Astrocyte (in vitro differentiated cells and primary cell): Measurements from ENCODE around the gene CCDC51. TPM values are rescaled to one million over a fixed set of nuclear protein-coding genes. Genes with fewer than 3 reads are reported as not detected.

Experiments
- DNase-seq: peaks from one replicate; pipeline ENCODE4 v3.0.0-alpha.2; 2010; ENCODE audit warnings: low read depth
- FAIRE-seq: peaks from 2 replicates; lab custom pipeline; 2011; peaks lifted over from hg19 to GRCh38; lab: Jason Lieb, UNC
- H2AFZ ChIP-seq: 2 replicates; pipeline ENCODE4 v1.6.0; 2012; ENCODE audit warnings: low read depth, low read length, inconsistent platforms
- H3K27ac ChIP-seq: 2 replicates; pipeline ENCODE4 v1.5.1; 2011; ENCODE audit warnings: low read depth, low read length, inconsistent platforms
- H3K27me3 ChIP-seq: 2 replicates; pipeline ENCODE4 v1.6.0; 2011; ENCODE audit warnings: low read length, inconsistent platforms; ENCODE audit not compliant: insufficient read depth
- H3K36me3 ChIP-seq: 2 replicates; pipeline ENCODE4 v1.5.1; 2011; ENCODE audit warnings: low read length, inconsistent platforms; ENCODE audit not compliant: insufficient read depth
- H3K4me1 ChIP-seq: 2 replicates; pipeline ENCODE4 v1.5.1; 2011; ENCODE audit warnings: low read length, inconsistent platforms; ENCODE audit not compliant: insufficient read depth
- H3K4me2 ChIP-seq: 2 replicates; pipeline ENCODE4 v1.6.0; 2012; ENCODE audit warnings: low read length, inconsistent platforms
- H3K4me3 ChIP-seq: 2 replicates; pipeline ENCODE4 v1.5.1; 2011; ENCODE audit warnings: low read depth, mild to moderate bottlenecking, low read length, inconsistent platforms; ENCODE audit not compliant: insufficient read depth
- H3K79me2 ChIP-seq: 2 replicates; pipeline ENCODE4 v1.6.0; 2012; ENCODE audit warnings: mild to moderate bottlenecking, low read length, inconsistent platforms; ENCODE audit not compliant: insufficient read depth
- H3K9ac ChIP-seq: 2 replicates; pipeline ENCODE4 v1.6.0; 2012; ENCODE audit warnings: mild to moderate bottlenecking, low read length, inconsistent platforms
- H3K9me3 ChIP-seq: 2 replicates; pipeline ENCODE4 v1.5.1; 2012; ENCODE audit warnings: low read depth, mild to moderate bottlenecking, low read length, inconsistent platforms; ENCODE audit not compliant: insufficient read depth
- H4K20me1 ChIP-seq: 2 replicates; pipeline ENCODE4 v1.6.0; 2012; ENCODE audit warnings: low read length, inconsistent platforms; ENCODE audit not compliant: insufficient read depth
- H3K27ac Mint-ChIP-seq: one replicate; pipeline ENCODE4 v1.8.0; 2021; ENCODE audit warnings: mild to moderate bottlenecking, mixed read lengths; ENCODE audit not compliant: unreplicated experiment
- H3K27me3 Mint-ChIP-seq: one replicate; pipeline ENCODE4 v1.8.0; 2021; ENCODE audit warnings: low read depth, mixed read lengths; ENCODE audit not compliant: unreplicated experiment
- H3K36me3 Mint-ChIP-seq: one replicate; pipeline ENCODE4 v1.8.0; 2021; ENCODE audit warnings: low read depth, mixed read lengths; ENCODE audit not compliant: unreplicated experiment
- H3K4me1 Mint-ChIP-seq: one replicate; pipeline ENCODE4 v1.8.0; 2021; ENCODE audit warnings: low read depth, mixed read lengths; ENCODE audit not compliant: unreplicated experiment
- H3K4me3 Mint-ChIP-seq: one replicate; pipeline ENCODE4 v1.8.0; 2021; ENCODE audit warnings: mild to moderate bottlenecking, moderate library complexity, mixed read lengths; ENCODE audit not compliant: unreplicated experiment
- H3K9me3 Mint-ChIP-seq: one replicate; pipeline ENCODE4 v1.8.0; 2021; ENCODE audit warnings: mild to moderate bottlenecking, mixed read lengths; ENCODE audit not compliant: unreplicated experiment
- total RNA-seq: library from RNA; stranded (reverse); gene quantifications from 2 replicates; pipeline ENCODE4 v1.2.1, GENCODE V29; 2021
- TF ChIP-seq, protein P1 (sequence below): IDR thresholded peaks from 2 replicates; pipeline ENCODE4 v1.5.1; 2011; ENCODE audit warnings: low read depth, mild to moderate bottlenecking, inconsistent platforms, low read length, moderate library complexity; ENCODE audit not compliant: insufficient read depth

Gene CCDC51
- total RNA-seq, 1 donor from 2014 or later, result 16.5 TPM

DNA sequence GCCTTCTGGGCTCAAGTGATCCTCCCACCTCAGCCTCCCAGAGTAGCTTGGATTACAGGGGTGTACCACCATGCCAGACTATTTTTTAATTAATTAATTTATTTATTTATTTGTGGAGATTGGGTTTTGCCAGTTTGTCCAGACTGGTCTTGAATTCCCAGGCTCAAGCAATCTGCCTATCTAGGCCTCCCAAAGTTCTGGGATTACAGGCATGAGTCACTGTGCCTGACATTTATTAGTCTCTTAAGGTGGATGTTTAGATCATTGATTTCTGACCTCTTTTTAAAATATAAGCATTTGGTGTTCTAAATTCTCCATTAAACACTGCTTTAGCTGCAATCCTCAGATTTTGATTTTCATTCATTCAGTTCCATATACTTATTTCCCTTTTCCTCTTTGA is 52.3 kb downstream of the CCDC51 start:
- Histone ChIP-seq H3K9ac (no peak overlapping the region), H3K36me3 (no peaks in the 10 kb centered on the region), H3K9me3 (no peaks in the 10 kb centered on the region), H2AFZ (no peak overlapping the region), H3K27ac (no peak overlapping the region), H3K4me1 (no peaks in the 10 kb centered on the region), H4K20me1 (no peaks in the 10 kb centered on the region), H3K4me3 (no peak overlapping the region), H3K79me2 (no peaks in the 10 kb centered on the region), H3K4me2 (no peak overlapping the region), H3K27me3 (peaks cover 14% of the 10 kb centered on the region)
- Mint-ChIP-seq H3K27me3 (peaks cover 3% of the 10 kb centered on the region), H3K4me3 (no peak overlapping the region), H3K4me1 (no peaks in the 10 kb centered on the region), H3K9me3 (peaks cover 2% of the 10 kb centered on the region), H3K36me3 (no peaks in the 10 kb centered on the region), H3K27ac (no peak overlapping the region)
- TF ChIP-seq, protein P1, sequence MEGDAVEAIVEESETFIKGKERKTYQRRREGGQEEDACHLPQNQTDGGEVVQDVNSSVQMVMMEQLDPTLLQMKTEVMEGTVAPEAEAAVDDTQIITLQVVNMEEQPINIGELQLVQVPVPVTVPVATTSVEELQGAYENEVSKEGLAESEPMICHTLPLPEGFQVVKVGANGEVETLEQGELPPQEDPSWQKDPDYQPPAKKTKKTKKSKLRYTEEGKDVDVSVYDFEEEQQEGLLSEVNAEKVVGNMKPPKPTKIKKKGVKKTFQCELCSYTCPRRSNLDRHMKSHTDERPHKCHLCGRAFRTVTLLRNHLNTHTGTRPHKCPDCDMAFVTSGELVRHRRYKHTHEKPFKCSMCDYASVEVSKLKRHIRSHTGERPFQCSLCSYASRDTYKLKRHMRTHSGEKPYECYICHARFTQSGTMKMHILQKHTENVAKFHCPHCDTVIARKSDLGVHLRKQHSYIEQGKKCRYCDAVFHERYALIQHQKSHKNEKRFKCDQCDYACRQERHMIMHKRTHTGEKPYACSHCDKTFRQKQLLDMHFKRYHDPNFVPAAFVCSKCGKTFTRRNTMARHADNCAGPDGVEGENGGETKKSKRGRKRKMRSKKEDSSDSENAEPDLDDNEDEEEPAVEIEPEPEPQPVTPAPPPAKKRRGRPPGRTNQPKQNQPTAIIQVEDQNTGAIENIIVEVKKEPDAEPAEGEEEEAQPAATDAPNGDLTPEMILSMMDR, result no peak
- DNase-seq (no peak), FAIRE-seq (peak; percentile 29)

Other genes with a start within 250 kb of the CCDC51 start
- not detected in 2 replicates for gene CAMP, start 216.6 kb downstream of the CCDC51 start, total RNA-seq
- gene ZNF589, start 199.0 kb downstream of the CCDC51 start, total RNA-seq, result 9.1 and 9.9 TPM in 2 replicates
- 23.3 and 25.0 TPM in 2 replicates for gene NME6, start 138.8 kb downstream of the CCDC51 start, total RNA-seq
- gene SPINK8, start 106.5 kb downstream of the CCDC51 start, total RNA-seq, result not detected in 2 replicates
- gene FBXW12, start 67.9 kb downstream of the CCDC51 start, total RNA-seq, result not detected in 2 replicates
- 42.0 and 59.2 TPM in 2 replicates for gene PLXNB1, start 10.0 kb downstream of the CCDC51 start, total RNA-seq
- gene TMA7, start 138 bp upstream of the CCDC51 start, total RNA-seq, result 252 and 272 TPM in 2 replicates
- 6.2 and 6.6 TPM in 2 replicates for gene ATRIP, start 6.6 kb upstream of the CCDC51 start, total RNA-seq
- gene SHISA5, start 64.1 kb upstream of the CCDC51 start, total RNA-seq, result 333 and 346 TPM in 2 replicates
- 27.5 and 27.8 TPM in 2 replicates for gene PFKFB4, start 116.7 kb upstream of the CCDC51 start, total RNA-seq
- 2.8 and 3.3 TPM in 2 replicates for gene UCN2, start 123.7 kb upstream of the CCDC51 start, total RNA-seq
- 25.8 and 28.7 TPM in 2 replicates for gene COL7A1, start 155.2 kb upstream of the CCDC51 start, total RNA-seq
- 190 and 199 TPM in 2 replicates for gene UQCRC1, start 169.5 kb upstream of the CCDC51 start, total RNA-seq
- 0.36 and 0.48 TPM in 2 replicates for gene TMEM89, start 181.7 kb upstream of the CCDC51 start, total RNA-seq
- 30.3 and 32.0 TPM in 2 replicates for gene SLC26A6, start 195.3 kb upstream of the CCDC51 start, total RNA-seq
- 8.6 and 10.2 TPM in 2 replicates for gene CELSR3, start 222.8 kb upstream of the CCDC51 start, total RNA-seq
- 18.3 and 21.6 TPM in 2 replicates for gene NCKIPSD, start 245.8 kb upstream of the CCDC51 start, total RNA-seq